ENCODE data around the gene COMMD10.

Gene COMMD10

DNA sequence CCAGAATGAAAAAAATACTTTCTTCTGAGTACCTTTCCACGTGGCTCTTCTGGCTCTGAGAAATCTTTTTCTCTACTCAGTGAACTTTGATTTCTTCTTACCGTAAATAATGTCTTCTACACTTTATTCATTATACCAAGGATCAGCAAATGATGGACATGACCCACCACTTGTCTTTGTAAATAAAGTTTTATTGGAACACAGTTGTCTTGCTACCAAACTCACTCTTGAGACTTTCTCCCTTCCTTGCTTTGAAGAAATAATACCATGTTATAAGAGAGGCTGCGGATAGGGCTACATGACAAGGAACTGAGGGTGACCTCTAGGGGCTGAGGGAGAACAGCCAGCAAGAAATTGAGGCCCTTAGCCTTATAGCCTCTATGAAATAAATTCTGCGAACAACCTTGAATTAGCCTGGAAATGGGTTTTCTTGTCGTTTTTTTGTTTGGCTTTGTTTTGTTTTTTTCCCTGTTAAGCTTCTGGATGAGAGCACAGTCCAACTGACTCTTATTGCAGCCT lies 212.5 kb downstream of the COMMD10 start:
- no peak for FAIRE-seq

DNA sequence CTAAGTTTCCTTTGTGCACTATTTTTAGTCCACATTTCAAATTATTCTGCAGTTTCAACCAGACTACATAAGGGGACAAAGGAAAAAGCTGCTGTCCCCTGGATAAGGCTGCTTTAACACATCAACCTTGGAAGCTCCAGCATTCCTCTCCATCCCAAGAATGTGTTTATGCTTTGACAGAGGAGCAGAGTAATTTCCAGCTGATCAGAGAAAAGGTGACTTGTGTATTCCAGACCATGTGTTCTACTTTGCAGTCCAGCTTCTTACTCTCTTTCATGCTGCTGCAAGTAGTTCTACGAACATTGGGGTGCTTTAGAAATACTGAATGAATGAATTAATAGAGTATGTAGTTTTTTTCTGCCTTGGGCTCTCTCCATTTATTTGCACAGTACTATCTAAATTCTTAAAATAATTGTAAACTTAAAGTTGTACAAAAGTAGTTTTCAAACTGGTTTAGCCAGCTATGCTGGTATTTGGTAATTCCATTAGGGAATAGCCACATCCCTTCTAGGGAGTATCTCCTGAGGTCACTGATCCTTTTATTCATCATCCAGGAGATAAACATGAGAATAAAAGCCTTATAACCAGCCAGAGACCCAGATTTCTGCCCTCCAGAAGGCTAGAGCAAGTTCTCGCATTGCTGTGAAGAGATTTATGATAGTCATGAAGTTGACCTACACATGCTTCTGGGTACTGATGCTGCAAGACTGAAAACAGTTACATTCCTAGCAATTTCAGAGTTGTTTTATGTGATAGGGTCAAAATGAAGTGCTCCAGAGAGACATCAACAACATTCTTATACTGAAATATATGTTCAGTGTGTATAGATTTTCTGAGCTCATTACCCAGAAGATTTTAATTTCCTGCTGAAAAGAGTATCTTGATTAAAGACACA lies 215.2 kb downstream of the COMMD10 start:
- no peak for FAIRE-seq

DNA sequence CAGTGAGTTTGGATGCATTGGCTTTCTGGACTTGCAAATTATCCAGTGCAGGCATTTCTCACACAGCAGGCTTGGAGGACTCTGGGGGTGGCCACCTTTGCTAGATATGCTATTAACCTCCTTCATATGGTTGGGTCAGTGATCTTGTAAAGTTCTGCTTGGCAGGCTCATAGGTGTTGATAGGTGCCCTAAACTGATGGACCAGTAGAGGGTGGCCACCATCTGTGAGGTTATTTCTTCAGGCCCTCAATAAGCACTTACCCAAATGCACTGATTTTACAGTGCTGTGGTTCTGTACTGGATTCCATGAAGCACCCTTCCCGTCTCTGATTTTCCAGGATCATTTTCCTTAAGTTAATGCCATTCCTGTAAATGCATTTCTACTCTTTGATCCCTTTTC lies 216.3 kb downstream of the COMMD10 start:
- no peak for FAIRE-seq

- FAIRE-seq = no peak
Observed at GRCh38 chr5:116303340-116303739, 218.5 kb downstream of the COMMD10 start.

GRCh38 chr5:116303810-116304209 lies 219.0 kb downstream of the COMMD10 start:
- FAIRE-seq = no peak

GRCh38 chr5:116305899-116306298 lies 221.1 kb downstream of the COMMD10 start:
- FAIRE-seq = no peak

DNA sequence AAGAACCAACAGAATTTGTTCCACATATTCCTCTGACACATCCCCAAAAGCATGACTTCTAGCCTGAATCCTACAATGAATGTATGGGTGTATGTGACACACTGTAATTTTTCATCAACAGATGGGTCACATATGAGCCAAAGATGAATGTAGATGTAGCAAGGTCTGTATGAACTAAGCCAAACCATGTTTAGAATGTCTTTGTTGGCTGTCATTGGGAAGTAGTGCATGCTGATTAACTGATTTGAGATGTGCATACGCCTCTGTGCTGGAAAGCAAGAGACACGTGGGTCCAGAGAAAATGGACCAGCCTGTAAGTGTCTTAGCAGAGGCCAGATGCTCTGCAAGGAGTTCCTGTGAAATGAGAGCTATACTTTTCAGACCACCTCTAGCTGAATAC lies 222.0 kb downstream of the COMMD10 start:
- no peak for FAIRE-seq

DNA sequence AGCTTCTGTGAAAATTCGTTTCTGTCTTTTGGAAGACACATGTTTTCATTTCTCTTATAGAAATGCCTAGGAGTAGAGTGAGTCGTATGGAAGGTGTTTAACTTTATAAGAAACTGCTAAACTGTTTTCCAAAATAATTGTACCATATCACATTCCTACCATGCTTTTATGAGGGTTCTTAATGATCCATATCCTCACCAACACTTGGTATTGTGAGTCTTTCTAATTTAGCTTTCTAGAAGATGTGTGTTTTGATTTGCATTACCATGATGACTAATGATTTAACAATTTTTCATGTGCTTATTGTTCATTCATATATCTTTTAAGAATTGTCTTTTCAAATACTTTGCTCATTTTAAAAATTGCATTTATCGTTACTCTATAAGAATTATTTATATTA lies 223.6 kb downstream of the COMMD10 start:
- no peak for FAIRE-seq

DNA sequence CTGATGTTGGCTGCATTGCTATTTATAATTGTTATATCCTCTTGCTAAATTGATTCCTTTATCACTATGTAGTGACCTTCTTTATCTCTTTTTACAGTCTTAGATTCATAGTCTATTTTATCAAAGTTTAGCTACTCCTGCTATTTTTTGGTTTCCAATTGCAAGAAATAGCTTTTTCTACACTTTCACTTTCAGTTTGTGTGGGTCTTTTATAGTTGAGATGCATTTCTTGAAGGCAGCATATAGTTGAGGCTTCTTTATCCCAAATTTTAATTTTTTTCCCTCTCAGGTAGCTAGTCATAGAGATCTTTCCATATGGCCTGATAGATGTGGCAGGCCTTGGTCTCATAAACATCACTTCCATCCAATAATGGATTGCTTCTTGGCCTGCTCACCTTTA lies 228.5 kb downstream of the COMMD10 start:
- no peak for FAIRE-seq

- FAIRE-seq = no peak
Observed at GRCh38 chr5:116315531-116315930, 230.7 kb downstream of the COMMD10 start.

DNA sequence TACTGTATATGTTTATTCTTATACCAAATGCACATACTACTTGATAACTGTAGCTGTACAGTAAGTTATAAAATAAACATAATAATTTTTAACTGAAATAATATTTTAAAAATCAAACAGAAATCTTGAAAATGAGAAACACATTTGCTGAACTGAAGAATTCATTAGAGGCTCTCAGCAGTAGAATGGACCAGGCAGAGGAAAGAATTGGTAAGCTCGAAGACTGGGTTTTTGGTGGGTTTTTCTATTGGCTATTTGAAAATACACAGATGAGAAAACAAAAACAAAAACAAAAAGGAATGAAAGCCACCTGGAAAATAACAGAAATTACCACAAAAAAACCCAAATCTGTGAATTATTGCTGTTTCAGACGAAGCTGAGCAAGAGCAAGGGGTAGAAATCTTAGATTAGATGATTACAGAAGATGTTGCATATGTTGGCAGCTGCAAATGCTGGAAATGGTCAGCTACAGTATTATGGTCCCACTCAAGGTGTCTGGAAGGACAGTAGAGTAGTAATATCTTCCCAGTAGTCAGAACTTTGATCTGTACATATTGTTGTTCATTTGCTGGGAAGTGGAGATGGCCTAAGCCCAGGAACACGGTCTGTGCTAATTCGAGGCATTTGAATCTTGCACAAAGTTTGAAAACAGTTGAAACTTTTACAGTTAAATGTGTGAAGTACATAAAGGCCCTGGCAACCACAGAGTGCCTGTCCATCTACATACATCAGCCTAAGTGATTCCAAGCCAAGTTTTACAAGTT lies 233.4 kb downstream of the COMMD10 start:
- no peak for FAIRE-seq

- no peak for FAIRE-seq
Observed at GRCh38 chr5:116320486-116320885, 235.7 kb downstream of the COMMD10 start.

- no peak for FAIRE-seq
Observed at GRCh38 chr5:116329503-116329902, 244.7 kb downstream of the COMMD10 start.

DNA sequence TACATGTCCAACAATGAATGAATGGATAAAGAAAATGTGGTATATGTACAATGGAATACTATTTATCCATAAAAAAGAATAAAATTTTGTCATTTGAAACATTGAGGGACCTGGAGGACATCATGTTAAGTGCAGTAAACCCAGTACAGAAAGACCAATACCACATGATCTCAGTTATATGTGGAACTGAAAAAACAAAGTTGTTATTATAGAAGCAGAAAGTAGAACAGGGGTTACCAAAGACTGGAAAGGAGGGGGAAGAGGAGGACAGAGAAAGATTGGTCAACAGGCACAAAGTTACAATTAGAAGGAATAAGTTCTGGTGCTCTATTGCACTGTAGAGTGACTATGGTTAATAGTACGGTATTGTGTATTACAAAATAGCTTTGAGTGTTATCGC lies 256.0 kb downstream of the COMMD10 start:
- FAIRE-seq = no peak
